ENCODE data around the gene KLHL29.

Gene KLHL29

GRCh38 chr2:23757686-23758433 lies 372.9 kb downstream of the KLHL29 start:
- TF ChIP-seq FOXP2 (optimal IDR thresholded peaks at IDR 0.05; ENCODE audit: borderline replicate concordance, extremely low read depth, extremely low read length, insufficient read depth) (no peak), REST (IDR thresholded peaks at IDR 0.05; ENCODE audit: insufficient read depth in 1 of 2, low read depth in 2 of 2, low read length in 2 of 2) (no peak)
